GM12801 (cell line): Measurements from ENCODE around the gene MRPL55.

Experiments used
- CTCF ChIP-seq: IDR thresholded peaks from one replicate; pipeline ENCODE4 v1.5.1; 2011; ENCODE audit warnings: control low read depth; ENCODE audit not compliant: insufficient read length; ENCODE audit errors: extremely low read depth

MRPL55 gene

GRCh38 chr1:228079601-228080263, 29.4 kb downstream of the MRPL55 start:
- TF ChIP-seq CTCF, result no peak

- no peak for TF ChIP-seq CTCF
Measured at GRCh38 chr1:228079013-228079412, 30.1 kb downstream of the MRPL55 start.

- no peak for TF ChIP-seq CTCF
Measured at GRCh38 chr1:228077565-228078330, 31.4 kb downstream of the MRPL55 start.

GRCh38 chr1:228076796-228077430, 32.2 kb downstream of the MRPL55 start:
- no peak for TF ChIP-seq CTCF

GRCh38 chr1:228075801-228076271, 33.3 kb downstream of the MRPL55 start:
- no peak for TF ChIP-seq CTCF

GRCh38 chr1:228074954-228075730, 34.0 kb downstream of the MRPL55 start:
- TF ChIP-seq CTCF, result no peak
